Mesenchymal stem cell (in vitro differentiated cells and primary cell): Measurements from ENCODE around the gene KIF26B.

Experiments
- DNase-seq: peaks from one replicate; pipeline ENCODE4 v3.0.0-alpha.2; 2013
- H2AFZ ChIP-seq: one replicate; pipeline ENCODE4 v1.6.1; 2013; ENCODE audit warnings: low read depth, mild to moderate bottlenecking, control low read depth, inconsistent platforms, low read length, moderate library complexity
- H2AK5ac ChIP-seq: 2 replicates; pipeline ENCODE4 v1.6.1; 2013; ENCODE audit warnings: low read length, moderate library complexity, mild to moderate bottlenecking, inconsistent platforms; ENCODE audit not compliant: severe bottlenecking
- H2BK120ac ChIP-seq: one replicate; pipeline ENCODE4 v1.6.1; 2013; ENCODE audit warnings: low read depth, mild to moderate bottlenecking, inconsistent platforms, low read length, moderate library complexity
- H2BK12ac ChIP-seq, 2 experiments: one replicate each; pipeline ENCODE4 v1.6.1; 2013; ENCODE audit warnings: inconsistent platforms in 2 of 2, low read length in 2 of 2, mild to moderate bottlenecking in 2 of 2, moderate library complexity in 2 of 2, control low read depth in 1 of 2
- H2BK15ac ChIP-seq: one replicate; pipeline ENCODE4 v1.6.1; 2013; ENCODE audit warnings: mild to moderate bottlenecking, low read depth, inconsistent platforms; ENCODE audit not compliant: poor library complexity, severe bottlenecking
- H2BK5ac ChIP-seq: 2 replicates; pipeline ENCODE4 v1.6.1; 2013; ENCODE audit warnings: low read depth, mild to moderate bottlenecking, low read length, control low read depth, inconsistent platforms; ENCODE audit not compliant: poor library complexity, severe bottlenecking
- H3K14ac ChIP-seq, 2 experiments: one replicate each; pipeline ENCODE4 v1.6.1; 2013; ENCODE audit warnings: inconsistent platforms in 2 of 2, low read length in 2 of 2, control low read depth in 1 of 2, mild to moderate bottlenecking in 1 of 2, moderate library complexity in 1 of 2
- H3K18ac ChIP-seq, 2 experiments: one replicate each; pipeline ENCODE4 v1.6.1; 2013; ENCODE audit warnings: inconsistent platforms in 2 of 2, low read length in 2 of 2, control low read depth in 1 of 2, low read depth in 1 of 2, mild to moderate bottlenecking in 1 of 2
- H3K23ac ChIP-seq, 2 experiments: one replicate each; pipeline ENCODE4 v1.6.1; 2013; ENCODE audit warnings: inconsistent platforms in 2 of 2, low read length in 2 of 2, mild to moderate bottlenecking in 2 of 2, moderate library complexity in 2 of 2, control low read depth in 1 of 2
- H3K27ac ChIP-seq: 2 replicates; pipeline ENCODE4 v1.5.1; 2013; ENCODE audit warnings: mild to moderate bottlenecking, moderate library complexity, low read length, control low read depth, inconsistent platforms; ENCODE audit not compliant: poor library complexity, severe bottlenecking
- H3K27me3 ChIP-seq, 2 experiments: 2 replicates each; pipeline versions ENCODE4 v1.6.1 to v1.7.0; 2013; ENCODE audit warnings: low read length in 2 of 2, mild to moderate bottlenecking in 2 of 2, moderate library complexity in 2 of 2, control low read depth in 1 of 2, inconsistent platforms in 1 of 2; ENCODE audit not compliant: control insufficient read depth in 1 of 2, insufficient read depth in 1 of 2
- H3K36me3 ChIP-seq, 2 experiments: 2 replicates each; pipeline versions ENCODE4 v1.6.1 to v1.7.0; 2013; ENCODE audit warnings: low read length in 2 of 2, control low read depth in 1 of 2, inconsistent platforms in 1 of 2, low read depth in 1 of 2, mild to moderate bottlenecking in 1 of 2; ENCODE audit not compliant: insufficient read depth in 2 of 2, control insufficient read depth in 1 of 2
- H3K4ac ChIP-seq, 2 experiments: one replicate each; pipeline ENCODE4 v1.6.1; 2013; ENCODE audit warnings: inconsistent platforms in 2 of 2, low read length in 2 of 2, mild to moderate bottlenecking in 2 of 2, moderate library complexity in 2 of 2, control low read depth in 1 of 2, low read depth in 1 of 2
- H3K4me1 ChIP-seq: 2 replicates; pipeline ENCODE4 v1.6.1; 2013; ENCODE audit warnings: low read depth, low read length, control low read depth; ENCODE audit not compliant: control insufficient read depth, insufficient read depth
- H3K4me2 ChIP-seq: 2 replicates; pipeline ENCODE4 v1.6.1; 2013; ENCODE audit warnings: low read length, mild to moderate bottlenecking, inconsistent platforms; ENCODE audit not compliant: poor library complexity, severe bottlenecking
- H3K4me3 ChIP-seq, 2 experiments: 2 replicates each; pipeline versions ENCODE4 v1.5.1 to v1.7.0; 2013; ENCODE audit warnings: low read length in 2 of 2, mild to moderate bottlenecking in 2 of 2, control low read depth in 1 of 2, low read depth in 1 of 2; ENCODE audit not compliant: insufficient read depth in 1 of 2
- H3K79me1 ChIP-seq: replicated peaks from 2 replicates; pipeline ENCODE4 v1.6.1; 2013; ENCODE audit warnings: mild to moderate bottlenecking, control low read depth, low read length, inconsistent platforms; ENCODE audit not compliant: poor library complexity, severe bottlenecking
- H3K9ac ChIP-seq: 2 replicates; pipeline ENCODE4 v1.7.0; 2013; ENCODE audit warnings: mild to moderate bottlenecking, low read length, moderate library complexity
- H3K9me3 ChIP-seq: 2 replicates; pipeline ENCODE4 v1.7.0; 2013; ENCODE audit warnings: mild to moderate bottlenecking, low read length; ENCODE audit not compliant: control insufficient read depth
- H4K8ac ChIP-seq: one replicate; pipeline ENCODE4 v1.6.1; 2013; ENCODE audit warnings: inconsistent platforms, mild to moderate bottlenecking, low read length, moderate library complexity
- H4K91ac ChIP-seq: one replicate; pipeline ENCODE4 v1.6.1; 2013; ENCODE audit warnings: mild to moderate bottlenecking, low read length, inconsistent platforms
- WGBS: methylation state at CpG from one replicate; pipeline ENCODE4 v1.1.7; 2013; ENCODE audit warnings: mixed read lengths; 5-methylcytosine and 5-hydroxymethylcytosine counted together

The KIF26B gene

GRCh38 chr1:245465666-245466065 is 310.9 kb downstream of the KIF26B start:
- H3K4me3 ChIP-seq = no peak overlapping the region
- H3K4ac ChIP-seq = no peak overlapping the region
- no peak overlapping the region for H3K14ac ChIP-seq
- no peak overlapping the region for H4K91ac ChIP-seq
- no peak overlapping the region for H2AFZ ChIP-seq
- H3K27me3 ChIP-seq = peaks cover 3 to 18% of the 10 kb centered on the region in 2 experiments
- no peak overlapping the region for H2BK15ac ChIP-seq
- no peak for DNase-seq
- WGBS = 90% methylated on average over 16 of the region's 16 CpGs
- peaks cover 2% of the 10 kb centered on the region for H3K4me1 ChIP-seq
- no peak overlapping the region for H2BK120ac ChIP-seq
- H3K18ac ChIP-seq = no peak overlapping the region
- H3K23ac ChIP-seq = no peak overlapping the region
- no peak overlapping the region for H4K8ac ChIP-seq
- no peaks in the 10 kb centered on the region for H3K79me1 ChIP-seq
- no peak overlapping the region for H3K27ac ChIP-seq
- no peaks in the 10 kb centered on the region for H3K36me3 ChIP-seq
- no peak overlapping the region for H2BK5ac ChIP-seq
- no peak overlapping the region for H2BK12ac ChIP-seq
- H3K4me2 ChIP-seq = no peak overlapping the region
- H2AK5ac ChIP-seq = no peak overlapping the region
- no peak overlapping the region for H3K9ac ChIP-seq
- no peaks in the 10 kb centered on the region for H3K9me3 ChIP-seq

- Histone ChIP-seq H4K8ac (no peak overlapping the region), H2AK5ac (no peak overlapping the region), H3K9ac (no peak overlapping the region), H2AFZ (no peak overlapping the region), H3K27me3 (peaks cover 1 to 13% of the 10 kb centered on the region in 2 experiments), H3K23ac (no peak overlapping the region), H4K91ac (no peak overlapping the region), H3K79me1 (no peaks in the 10 kb centered on the region), H2BK120ac (no peak overlapping the region), H3K18ac (no peak overlapping the region), H3K14ac (no peak overlapping the region), H2BK5ac (no peak overlapping the region), H2BK15ac (no peak overlapping the region), H3K4me1 (peaks cover 2% of the 10 kb centered on the region), H2BK12ac (no peak overlapping the region), H3K27ac (no peak overlapping the region), H3K36me3 (no peaks in the 10 kb centered on the region), H3K4me2 (no peak overlapping the region), H3K9me3 (no peaks in the 10 kb centered on the region), H3K4ac (no peak overlapping the region), H3K4me3 (no peak overlapping the region)
- 35% methylated on average over 7 of the region's 7 CpGs for WGBS
- no peak for DNase-seq
Observed at GRCh38 chr1:245466261-245466660, 311.5 kb downstream of the KIF26B start.

GRCh38 chr1:245467804-245468203 is 313.0 kb downstream of the KIF26B start:
- Histone ChIP-seq H2AFZ (no peak overlapping the region), H3K4me2 (no peak overlapping the region), H2BK12ac (no peak overlapping the region), H3K9ac (no peak overlapping the region), H3K27me3 (peaks cover 0 to 12% of the 10 kb centered on the region in 2 experiments), H3K18ac (no peak overlapping the region), H4K91ac (no peak overlapping the region), H3K79me1 (no peaks in the 10 kb centered on the region), H3K14ac (no peak overlapping the region), H3K9me3 (no peaks in the 10 kb centered on the region), H3K23ac (no peak overlapping the region), H4K8ac (no peak overlapping the region), H3K4me1 (peaks cover 2% of the 10 kb centered on the region), H3K4ac (no peak overlapping the region), H2BK120ac (no peak overlapping the region), H2BK15ac (no peak overlapping the region), H3K4me3 (no peak overlapping the region), H3K36me3 (no peaks in the 10 kb centered on the region), H3K27ac (no peak overlapping the region), H2AK5ac (no peak overlapping the region), H2BK5ac (no peak overlapping the region)
- no peak for DNase-seq
- WGBS = 71% methylated on average over 1 of the region's 1 CpG

GRCh38 chr1:245469006-245469405 is 314.2 kb downstream of the KIF26B start:
- Histone ChIP-seq H3K27me3 (peaks cover 0 to 9% of the 10 kb centered on the region in 2 experiments), H2BK120ac (no peak overlapping the region), H3K4me2 (no peak overlapping the region), H4K91ac (no peak overlapping the region), H3K9me3 (no peaks in the 10 kb centered on the region), H2BK5ac (no peak overlapping the region), H2AK5ac (no peak overlapping the region), H3K4me3 (no peak overlapping the region), H2BK15ac (no peak overlapping the region), H3K18ac (no peak overlapping the region), H3K9ac (no peak overlapping the region), H3K4ac (no peak overlapping the region), H3K4me1 (peaks cover 2% of the 10 kb centered on the region), H2BK12ac (no peak overlapping the region), H3K23ac (no peak overlapping the region), H3K27ac (no peak overlapping the region), H3K14ac (no peak overlapping the region), H4K8ac (no peak overlapping the region), H3K79me1 (no peaks in the 10 kb centered on the region), H3K36me3 (no peaks in the 10 kb centered on the region), H2AFZ (no peak overlapping the region)
- 90% methylated on average over 6 of the region's 6 CpGs for WGBS
- DNase-seq = no peak
